ENCODE results near the gene SMOC2.

DNA sequence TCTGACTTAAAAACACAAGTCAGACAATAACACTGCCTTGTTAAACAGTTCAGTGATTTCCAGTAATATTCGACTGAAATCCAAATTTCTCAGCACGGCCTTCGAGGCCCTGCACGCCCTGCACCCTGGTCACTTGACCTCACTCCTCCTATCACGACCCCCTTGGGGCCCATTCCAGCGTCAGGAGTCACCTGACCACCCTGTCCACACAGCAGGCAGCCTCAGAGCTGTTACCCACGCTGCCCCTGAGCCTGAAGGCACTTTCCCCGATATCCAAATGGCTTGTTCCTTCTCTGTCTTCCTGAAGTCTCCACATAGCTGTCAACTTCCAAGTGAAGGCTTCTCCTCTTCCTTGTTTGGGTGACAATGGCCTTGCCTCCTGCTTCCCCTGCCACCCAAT is 33.1 kb upstream of the SMOC2 start:
- TF ChIP-seq RFX5 (IDR thresholded peaks at IDR 0.05; ENCODE audit: low read length), result no peak
- TF ChIP-seq, protein P1, sequence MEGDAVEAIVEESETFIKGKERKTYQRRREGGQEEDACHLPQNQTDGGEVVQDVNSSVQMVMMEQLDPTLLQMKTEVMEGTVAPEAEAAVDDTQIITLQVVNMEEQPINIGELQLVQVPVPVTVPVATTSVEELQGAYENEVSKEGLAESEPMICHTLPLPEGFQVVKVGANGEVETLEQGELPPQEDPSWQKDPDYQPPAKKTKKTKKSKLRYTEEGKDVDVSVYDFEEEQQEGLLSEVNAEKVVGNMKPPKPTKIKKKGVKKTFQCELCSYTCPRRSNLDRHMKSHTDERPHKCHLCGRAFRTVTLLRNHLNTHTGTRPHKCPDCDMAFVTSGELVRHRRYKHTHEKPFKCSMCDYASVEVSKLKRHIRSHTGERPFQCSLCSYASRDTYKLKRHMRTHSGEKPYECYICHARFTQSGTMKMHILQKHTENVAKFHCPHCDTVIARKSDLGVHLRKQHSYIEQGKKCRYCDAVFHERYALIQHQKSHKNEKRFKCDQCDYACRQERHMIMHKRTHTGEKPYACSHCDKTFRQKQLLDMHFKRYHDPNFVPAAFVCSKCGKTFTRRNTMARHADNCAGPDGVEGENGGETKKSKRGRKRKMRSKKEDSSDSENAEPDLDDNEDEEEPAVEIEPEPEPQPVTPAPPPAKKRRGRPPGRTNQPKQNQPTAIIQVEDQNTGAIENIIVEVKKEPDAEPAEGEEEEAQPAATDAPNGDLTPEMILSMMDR (IDR thresholded peaks at IDR 0.05), result no peak
- TF ChIP-seq, protein P2, sequence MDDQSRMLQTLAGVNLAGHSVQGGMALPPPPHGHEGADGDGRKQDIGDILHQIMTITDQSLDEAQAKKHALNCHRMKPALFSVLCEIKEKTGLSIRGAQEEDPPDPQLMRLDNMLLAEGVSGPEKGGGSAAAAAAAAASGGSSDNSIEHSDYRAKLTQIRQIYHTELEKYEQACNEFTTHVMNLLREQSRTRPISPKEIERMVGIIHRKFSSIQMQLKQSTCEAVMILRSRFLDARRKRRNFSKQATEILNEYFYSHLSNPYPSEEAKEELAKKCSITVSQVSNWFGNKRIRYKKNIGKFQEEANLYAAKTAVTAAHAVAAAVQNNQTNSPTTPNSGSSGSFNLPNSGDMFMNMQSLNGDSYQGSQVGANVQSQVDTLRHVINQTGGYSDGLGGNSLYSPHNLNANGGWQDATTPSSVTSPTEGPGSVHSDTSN (IDR thresholded peaks at IDR 0.05), result no peak
- no peak for TF ChIP-seq NRF1 (IDR thresholded peaks at IDR 0.05; ENCODE audit: low read depth, low read length)
- TF ChIP-seq, protein P3, sequence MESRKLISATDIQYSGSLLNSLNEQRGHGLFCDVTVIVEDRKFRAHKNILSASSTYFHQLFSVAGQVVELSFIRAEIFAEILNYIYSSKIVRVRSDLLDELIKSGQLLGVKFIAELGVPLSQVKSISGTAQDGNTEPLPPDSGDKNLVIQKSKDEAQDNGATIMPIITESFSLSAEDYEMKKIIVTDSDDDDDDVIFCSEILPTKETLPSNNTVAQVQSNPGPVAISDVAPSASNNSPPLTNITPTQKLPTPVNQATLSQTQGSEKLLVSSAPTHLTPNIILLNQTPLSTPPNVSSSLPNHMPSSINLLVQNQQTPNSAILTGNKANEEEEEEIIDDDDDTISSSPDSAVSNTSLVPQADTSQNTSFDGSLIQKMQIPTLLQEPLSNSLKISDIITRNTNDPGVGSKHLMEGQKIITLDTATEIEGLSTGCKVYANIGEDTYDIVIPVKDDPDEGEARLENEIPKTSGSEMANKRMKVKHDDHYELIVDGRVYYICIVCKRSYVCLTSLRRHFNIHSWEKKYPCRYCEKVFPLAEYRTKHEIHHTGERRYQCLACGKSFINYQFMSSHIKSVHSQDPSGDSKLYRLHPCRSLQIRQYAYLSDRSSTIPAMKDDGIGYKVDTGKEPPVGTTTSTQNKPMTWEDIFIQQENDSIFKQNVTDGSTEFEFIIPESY (IDR thresholded peaks at IDR 0.05; ENCODE audit: borderline replicate concordance, low read depth), result no peak
- no peak for TF ChIP-seq EP300 (IDR thresholded peaks at IDR 0.05; ENCODE audit: borderline replicate concordance in 1 of 2, low read depth in 1 of 2, low read length in 1 of 2)
- no peak for TF ChIP-seq RAD21 (IDR thresholded peaks at IDR 0.05; ENCODE audit: low read length)
